ENCODE measurements around the gene NLGN1. TPM values are rescaled to one million over a fixed set of nuclear protein-coding genes. Genes with fewer than 3 reads are reported as not detected.

Gene NLGN1
- total RNA-seq, 2 donors from 2014 or later, result 0.36 to 11.7 TPM

DNA sequence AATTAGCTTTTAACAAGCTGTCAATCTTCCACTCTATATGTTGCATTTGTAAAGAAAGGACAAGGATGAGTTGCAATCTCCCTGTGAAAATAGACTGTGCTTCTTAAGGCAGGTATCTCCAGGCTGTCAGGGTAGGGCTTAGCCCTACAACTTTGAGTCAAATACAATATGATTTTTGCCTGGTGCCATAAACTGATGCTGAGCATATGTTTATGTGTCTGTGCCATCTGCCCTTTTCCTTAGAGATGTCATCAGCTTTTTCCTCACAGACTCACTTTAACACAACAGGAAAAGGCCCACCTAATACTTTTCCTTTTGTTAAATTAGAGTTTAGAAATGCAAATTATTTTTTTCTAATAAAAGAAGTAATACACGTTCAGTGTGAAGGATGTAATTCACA lies 548.3 kb downstream of the NLGN1 start:
- no peak for DNase-seq (ENCODE audit: low spot score)
- no peak overlapping the region for H3K4me3 ChIP-seq
- 83% methylated on average over 1 of the region's 1 CpG for WGBS
- H3K27ac ChIP-seq, result no peak overlapping the region
- H3K9me3 ChIP-seq, result no peaks in the 10 kb centered on the region
- no peaks in the 10 kb centered on the region for H3K4me1 ChIP-seq (replicated peaks)
- no peaks in the 10 kb centered on the region for H3K36me3 ChIP-seq
- intact Hi-C loops (cut with DNase I), result no loop called here
- TF ChIP-seq POLR2A (IDR thresholded peaks at IDR 0.05), result no peak
- TF ChIP-seq, protein P1, sequence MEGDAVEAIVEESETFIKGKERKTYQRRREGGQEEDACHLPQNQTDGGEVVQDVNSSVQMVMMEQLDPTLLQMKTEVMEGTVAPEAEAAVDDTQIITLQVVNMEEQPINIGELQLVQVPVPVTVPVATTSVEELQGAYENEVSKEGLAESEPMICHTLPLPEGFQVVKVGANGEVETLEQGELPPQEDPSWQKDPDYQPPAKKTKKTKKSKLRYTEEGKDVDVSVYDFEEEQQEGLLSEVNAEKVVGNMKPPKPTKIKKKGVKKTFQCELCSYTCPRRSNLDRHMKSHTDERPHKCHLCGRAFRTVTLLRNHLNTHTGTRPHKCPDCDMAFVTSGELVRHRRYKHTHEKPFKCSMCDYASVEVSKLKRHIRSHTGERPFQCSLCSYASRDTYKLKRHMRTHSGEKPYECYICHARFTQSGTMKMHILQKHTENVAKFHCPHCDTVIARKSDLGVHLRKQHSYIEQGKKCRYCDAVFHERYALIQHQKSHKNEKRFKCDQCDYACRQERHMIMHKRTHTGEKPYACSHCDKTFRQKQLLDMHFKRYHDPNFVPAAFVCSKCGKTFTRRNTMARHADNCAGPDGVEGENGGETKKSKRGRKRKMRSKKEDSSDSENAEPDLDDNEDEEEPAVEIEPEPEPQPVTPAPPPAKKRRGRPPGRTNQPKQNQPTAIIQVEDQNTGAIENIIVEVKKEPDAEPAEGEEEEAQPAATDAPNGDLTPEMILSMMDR (IDR thresholded peaks at IDR 0.05), result no peak
- no peaks in the 10 kb centered on the region for H3K27me3 ChIP-seq (replicated peaks; ENCODE audit: insufficient read depth)

DNA sequence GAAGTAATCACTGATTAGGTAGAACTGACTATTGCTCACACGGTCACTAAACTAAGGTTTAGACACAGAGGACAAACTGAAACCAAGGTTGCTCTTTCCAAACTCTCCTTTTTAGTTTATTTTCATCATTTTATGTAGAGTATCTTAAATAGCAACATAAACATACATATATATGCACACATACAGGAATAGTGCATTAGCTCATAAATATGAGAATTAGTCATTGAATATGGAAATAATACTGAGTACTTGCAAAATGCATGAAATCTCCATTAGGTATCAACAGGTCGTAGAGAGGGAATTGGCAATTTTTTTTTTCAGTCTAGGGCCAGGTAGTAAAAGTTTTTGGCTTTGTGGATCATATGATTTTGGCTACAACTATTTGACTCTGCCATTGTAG lies 557.1 kb downstream of the NLGN1 start:
- no peak for DNase-seq (ENCODE audit: low spot score)
- intact Hi-C loops (cut with DNase I), result no loop called here
- Histone ChIP-seq H3K36me3 (no peaks in the 10 kb centered on the region), H3K9me3 (no peaks in the 10 kb centered on the region), H3K27ac (no peak overlapping the region), H3K4me1 (replicated peaks) (no peaks in the 10 kb centered on the region), H3K27me3 (replicated peaks; ENCODE audit: insufficient read depth) (no peaks in the 10 kb centered on the region), H3K4me3 (no peak overlapping the region)
- no peak for TF ChIP-seq POLR2AphosphoS5 (IDR thresholded peaks at IDR 0.05)
- 89% methylated on average over 2 of the region's 2 CpGs for WGBS

DNA sequence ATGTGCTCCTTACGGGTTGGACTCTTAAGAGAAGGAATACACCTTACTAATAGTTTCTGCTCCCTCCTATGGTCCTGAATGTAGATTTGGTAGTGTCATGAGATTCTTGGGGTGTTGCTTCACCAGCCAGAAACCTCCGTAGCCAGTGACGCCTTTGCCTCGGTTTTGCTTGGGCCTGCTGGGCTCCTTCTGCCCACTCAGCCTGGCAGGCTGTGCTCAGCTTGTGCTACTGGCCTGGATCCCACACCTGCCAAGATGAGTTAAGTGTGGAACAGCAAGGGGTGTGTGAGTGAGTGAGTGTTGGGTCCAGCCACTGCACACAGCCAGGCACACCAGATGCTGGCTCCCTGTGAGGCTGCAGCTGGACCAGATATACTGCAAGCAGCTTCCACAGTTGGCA lies 560.1 kb downstream of the NLGN1 start:
- TF ChIP-seq POLR2A (IDR thresholded peaks at IDR 0.05), result no peak
- no peak for TF ChIP-seq POLR2AphosphoS5 (IDR thresholded peaks at IDR 0.05)
- TF ChIP-seq, protein P1 (IDR thresholded peaks at IDR 0.05), result no peak
- H3K4me1 ChIP-seq (replicated peaks), result no peaks in the 10 kb centered on the region
- 89% methylated on average over 4 of the region's 4 CpGs for WGBS
- intact Hi-C loops (cut with DNase I), result no loop called here
- no peaks in the 10 kb centered on the region for H3K9me3 ChIP-seq
- no peak overlapping the region for H3K27ac ChIP-seq
- no peak overlapping the region for H3K4me3 ChIP-seq
- H3K36me3 ChIP-seq, result no peaks in the 10 kb centered on the region
- no peaks in the 10 kb centered on the region for H3K27me3 ChIP-seq (replicated peaks; ENCODE audit: insufficient read depth)
- DNase-seq (ENCODE audit: low spot score), result no peak

DNA sequence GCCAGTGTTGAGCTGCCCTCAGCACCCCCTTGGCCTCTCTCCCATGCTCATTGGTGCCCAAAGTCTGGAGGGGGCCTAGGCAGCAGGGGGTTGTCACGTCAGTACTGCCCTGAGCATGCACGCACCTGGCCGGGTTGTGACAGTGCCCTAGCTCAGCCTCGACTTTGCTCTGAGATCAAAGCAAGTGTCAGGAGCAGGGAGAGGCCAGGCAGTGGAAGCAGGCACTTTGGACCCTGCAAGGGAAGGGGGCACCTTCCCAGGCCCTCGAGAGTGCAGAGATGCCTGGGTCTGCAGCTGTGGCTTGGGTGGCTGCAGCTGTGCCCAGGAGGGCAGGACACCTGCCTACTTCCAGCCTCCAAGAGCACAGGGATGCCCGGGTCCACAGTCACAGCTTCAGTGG lies 561.3 kb downstream of the NLGN1 start:
- 97% methylated on average over 6 of the region's 6 CpGs for WGBS
- Histone ChIP-seq H3K4me1 (replicated peaks) (no peaks in the 10 kb centered on the region), H3K27ac (no peak overlapping the region), H3K4me3 (no peak overlapping the region), H3K9me3 (no peaks in the 10 kb centered on the region), H3K36me3 (no peaks in the 10 kb centered on the region), H3K27me3 (replicated peaks; ENCODE audit: insufficient read depth) (no peaks in the 10 kb centered on the region)
- intact Hi-C loops (cut with DNase I), result no loop called here
- DNase-seq (ENCODE audit: low spot score), result no peak
- TF ChIP-seq POLR2AphosphoS5 (IDR thresholded peaks at IDR 0.05) (no peak), POLR2A (IDR thresholded peaks at IDR 0.05) (no peak)
- TF ChIP-seq, protein P1 (IDR thresholded peaks at IDR 0.05), result no peak

DNA sequence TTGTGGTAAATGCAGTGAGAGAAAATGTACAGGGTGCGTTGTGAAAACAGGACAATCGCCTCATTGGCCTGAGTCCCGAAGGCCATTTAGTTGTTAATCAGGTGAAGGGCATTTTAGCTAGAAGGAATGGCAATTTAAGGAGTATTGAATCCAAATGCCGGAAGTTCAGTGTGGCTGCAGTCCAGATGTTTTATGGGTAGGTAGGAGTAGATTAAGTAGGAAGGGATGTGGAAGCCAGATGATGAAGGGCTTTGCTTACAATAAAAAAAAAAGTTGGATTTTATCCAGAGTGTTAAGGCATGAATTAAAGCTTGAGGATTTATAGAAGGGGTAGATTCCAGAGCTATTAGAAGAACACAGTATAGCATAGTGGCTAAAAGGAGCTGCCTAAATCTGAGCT lies 572.7 kb downstream of the NLGN1 start:
- no peak for DNase-seq (ENCODE audit: low spot score)
- no peak overlapping the region for H3K4me3 ChIP-seq
- no peaks in the 10 kb centered on the region for H3K4me1 ChIP-seq (replicated peaks)
- intact Hi-C loops (cut with DNase I), result no loop called here
- WGBS, result 40% methylated on average over 4 of the region's 4 CpGs
- no peaks in the 10 kb centered on the region for H3K9me3 ChIP-seq
- no peaks in the 10 kb centered on the region for H3K36me3 ChIP-seq
- TF ChIP-seq POLR2A (IDR thresholded peaks at IDR 0.05), result no peak
- no peak for TF ChIP-seq POLR2AphosphoS5 (IDR thresholded peaks at IDR 0.05)
- TF ChIP-seq, protein P1 (IDR thresholded peaks at IDR 0.05), result no peak
- H3K27me3 ChIP-seq (replicated peaks; ENCODE audit: insufficient read depth), result no peaks in the 10 kb centered on the region
- no peak overlapping the region for H3K27ac ChIP-seq
